ENCODE data around the gene MBOAT7.

MBOAT7 gene

DNA sequence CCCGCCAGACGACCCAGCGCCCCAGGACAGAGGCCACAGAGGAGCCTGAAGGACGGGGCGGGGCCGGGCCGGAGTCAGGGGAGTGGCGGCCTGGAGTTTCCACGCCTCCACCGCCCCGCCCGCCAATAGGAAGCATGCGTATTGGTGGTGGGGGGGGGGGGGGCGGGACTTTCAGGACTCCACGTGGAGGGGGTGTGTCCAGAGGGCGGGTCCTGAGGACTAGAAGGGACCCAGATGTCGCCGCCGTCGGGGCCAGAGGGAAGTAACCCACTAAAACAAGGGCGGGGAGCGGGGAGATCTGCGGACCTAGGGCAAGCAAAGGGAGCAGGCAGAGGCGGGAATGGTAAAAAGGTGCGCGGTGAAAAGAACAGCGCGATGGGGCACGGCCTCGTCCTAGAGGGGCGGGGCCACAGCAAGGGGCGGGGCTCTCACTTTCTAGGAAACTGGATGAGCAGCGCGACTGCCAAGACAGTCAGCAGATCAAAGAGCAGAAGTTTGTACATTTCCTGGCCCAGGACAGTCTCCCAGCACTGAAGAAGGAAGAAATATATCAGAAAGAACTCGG is 27.1 kb downstream of the MBOAT7 start:
- peak; percentile 94 for DNase-seq (ENCODE audit: low spot score)

DNA sequence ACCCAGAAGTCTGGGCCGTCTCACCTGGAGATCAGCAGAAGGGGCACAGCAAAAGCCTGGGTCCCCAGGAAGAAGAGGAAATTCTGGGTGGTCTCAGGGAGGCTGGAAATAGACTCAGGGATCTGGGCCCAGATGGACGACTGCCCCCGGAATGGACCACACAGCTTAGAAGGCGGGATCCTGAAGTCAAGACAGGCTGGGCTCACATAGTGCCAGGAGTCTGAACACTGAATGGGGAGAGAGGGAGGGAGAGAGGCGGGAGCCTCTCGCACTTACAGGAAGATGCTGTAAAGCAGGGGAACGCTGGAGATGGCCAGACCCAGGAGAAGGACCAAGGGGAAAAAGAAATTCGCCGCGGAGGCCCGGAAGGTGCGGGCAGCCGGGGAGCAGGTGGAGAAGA is 28.5 kb downstream of the MBOAT7 start:
- no peak for DNase-seq (ENCODE audit: low spot score)

DNA sequence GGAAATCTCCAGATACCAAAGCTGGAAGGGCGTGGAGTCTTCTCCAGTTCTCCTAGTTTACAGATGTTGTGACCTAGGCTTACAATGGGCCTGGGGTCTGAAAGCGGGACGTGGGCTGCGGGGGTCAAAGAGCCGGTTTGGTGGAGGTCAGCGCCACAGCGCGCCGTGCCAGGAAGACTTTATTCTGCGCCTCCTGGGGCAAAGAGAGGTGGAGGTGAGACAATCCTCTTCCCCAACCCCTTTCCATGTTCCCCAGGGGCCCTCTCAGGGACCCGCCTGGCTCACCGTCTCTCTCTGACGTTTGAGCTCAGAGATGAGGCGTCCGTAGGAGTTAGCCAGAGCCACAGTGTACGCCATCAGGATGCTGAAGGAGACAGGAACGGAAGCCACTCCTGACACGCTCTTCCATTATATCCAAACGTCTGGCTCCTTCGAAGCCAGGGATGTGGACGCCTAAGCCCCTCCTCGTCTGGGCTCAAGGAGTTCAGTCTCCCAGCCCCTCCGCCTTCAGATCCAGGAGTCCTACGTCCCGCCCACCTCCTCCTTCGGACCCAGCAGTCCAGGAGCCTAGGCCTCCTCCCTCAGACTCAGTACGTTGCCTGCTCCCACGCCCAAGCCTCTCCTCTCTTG is 29.1 kb downstream of the MBOAT7 start:
- DNase-seq (ENCODE audit: low spot score), result no peak

DNA sequence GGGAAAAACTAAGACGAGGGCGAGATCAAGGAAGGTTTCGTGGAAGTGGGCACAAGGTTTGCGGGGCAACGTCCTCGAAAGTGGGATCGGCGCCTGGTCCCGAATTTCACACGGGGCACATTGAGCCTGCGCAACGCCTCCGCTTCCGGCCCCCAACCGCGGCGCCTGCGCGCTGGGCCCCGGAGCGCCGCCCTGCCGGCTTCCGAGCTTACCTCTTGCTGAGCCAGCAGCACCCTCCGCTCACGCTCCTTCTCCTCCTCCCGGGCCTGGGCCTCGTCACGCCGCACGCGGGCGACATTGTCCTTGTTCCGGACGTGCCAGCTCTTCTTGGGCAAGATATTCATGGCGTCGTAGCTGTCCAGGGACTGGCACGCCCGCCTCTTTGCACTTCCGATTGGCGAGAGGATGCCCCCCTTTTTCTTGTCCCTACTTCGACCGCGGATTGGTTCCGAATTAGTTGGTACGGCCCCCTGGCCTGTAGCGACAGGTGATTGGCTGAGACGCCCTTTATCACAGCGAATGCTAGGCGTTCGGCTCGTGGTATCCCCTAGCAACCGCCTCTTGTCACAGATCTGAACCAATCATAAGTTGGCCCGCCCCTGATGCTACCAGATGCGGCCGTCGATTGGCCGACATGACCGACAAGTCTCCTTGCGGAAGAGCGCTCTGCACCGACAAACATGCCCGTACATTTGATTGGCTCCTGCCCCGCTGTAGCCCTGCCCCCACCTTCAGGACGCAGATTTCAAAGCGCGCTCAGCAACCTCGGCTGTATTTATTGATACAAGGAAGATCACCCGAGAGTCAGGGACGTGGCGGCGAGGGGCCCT is 29.8 kb downstream of the MBOAT7 start, which contains the start of gene LENG1:
Gene LENG1, minus strand, starts transcription at position 370 of the 830 bp plus-strand sequence. Its CDS starts 26 bp downstream, at position 344.
- peak; percentile 97 for DNase-seq (ENCODE audit: low spot score)

DNA sequence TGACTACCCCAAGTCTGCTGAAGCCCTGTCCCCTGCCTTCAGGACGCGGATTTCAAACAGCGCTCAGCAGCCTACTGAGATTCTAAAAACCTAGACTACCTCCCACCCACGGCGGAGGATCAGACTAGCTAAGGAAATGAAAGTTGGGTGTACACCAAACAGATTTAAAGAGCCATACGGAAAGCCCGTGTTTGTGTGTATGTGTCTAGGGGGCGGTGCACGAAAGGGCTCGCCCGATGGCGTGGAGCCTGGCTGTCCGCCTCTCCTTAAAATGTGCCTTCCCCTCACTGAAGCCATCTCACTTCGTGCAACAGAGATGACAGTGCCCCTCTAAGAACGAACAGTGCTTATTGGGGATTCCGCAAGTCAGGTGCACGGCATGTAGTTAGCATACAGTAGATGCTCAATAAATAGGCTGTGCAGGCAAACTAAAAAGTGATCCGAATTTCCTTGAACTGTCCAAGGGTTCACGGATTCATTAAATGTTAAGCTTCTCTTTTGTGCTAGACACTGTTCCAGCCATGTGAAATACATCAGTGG is 30.5 kb downstream of the MBOAT7 start:
- DNase-seq (ENCODE audit: low spot score), result peak; percentile 44

DNA sequence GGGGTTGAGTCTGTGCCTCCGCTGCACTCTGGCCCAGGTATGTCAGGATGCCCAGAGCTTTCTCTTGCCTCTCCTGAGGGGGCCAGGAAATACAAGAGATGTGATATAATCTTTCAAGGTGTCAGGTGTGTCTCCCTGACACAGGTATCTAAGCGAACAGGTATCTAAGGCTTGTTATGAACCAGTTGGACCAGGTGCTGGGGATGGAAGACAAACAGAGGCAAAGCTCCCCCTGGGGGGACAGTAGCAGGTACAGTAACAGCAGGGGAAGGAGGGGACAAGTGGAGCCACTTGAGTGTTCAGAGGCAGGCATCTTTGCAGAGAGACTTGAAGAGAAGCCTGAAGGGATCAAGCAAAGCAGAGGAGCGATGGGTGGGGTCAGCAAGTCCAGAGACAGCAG is 32.4 kb downstream of the MBOAT7 start:
- DNase-seq (ENCODE audit: low spot score), result no peak

DNA sequence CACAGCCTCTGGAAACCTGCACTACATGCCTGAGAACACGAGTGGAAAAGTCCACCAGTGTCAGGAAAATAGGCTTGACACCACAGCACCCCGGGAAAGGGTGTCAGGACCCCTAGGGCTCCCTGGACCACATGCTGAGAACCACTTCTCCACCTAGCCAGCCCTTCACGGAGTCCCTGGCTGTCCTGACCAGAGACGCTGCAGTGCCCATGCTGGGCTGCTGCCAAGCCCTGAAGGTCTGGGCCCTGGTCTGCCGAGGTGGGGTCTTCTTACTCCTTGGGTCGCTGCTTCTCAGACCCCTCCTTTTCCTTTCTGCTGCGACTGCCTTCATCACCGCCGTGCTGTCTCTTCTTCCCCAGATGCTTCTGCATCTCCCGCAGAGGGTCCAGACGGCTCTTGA is 32.9 kb downstream of the MBOAT7 start:
- no peak for DNase-seq (ENCODE audit: low spot score)

DNA sequence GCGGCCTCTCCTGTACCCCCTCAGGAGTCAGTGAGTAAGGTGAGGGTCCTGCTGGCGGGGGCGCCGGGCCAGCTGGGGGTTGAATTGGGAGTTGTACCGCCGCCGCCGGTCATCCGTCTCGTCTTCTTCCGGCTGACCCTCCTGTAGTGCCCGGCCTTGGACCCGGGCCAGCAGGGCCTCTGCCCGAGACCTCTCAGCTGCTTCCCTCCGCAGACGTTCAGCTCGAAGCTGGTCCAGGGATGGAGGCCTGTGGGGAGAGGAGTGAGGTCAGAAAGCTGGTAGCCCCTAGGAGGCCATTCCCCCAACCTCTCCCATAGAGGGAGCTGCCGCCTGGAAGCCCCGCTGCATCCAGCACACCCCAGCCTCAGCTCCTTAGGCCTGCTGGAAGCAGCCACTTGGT is 33.7 kb downstream of the MBOAT7 start:
- DNase-seq (ENCODE audit: low spot score), result no peak

DNA sequence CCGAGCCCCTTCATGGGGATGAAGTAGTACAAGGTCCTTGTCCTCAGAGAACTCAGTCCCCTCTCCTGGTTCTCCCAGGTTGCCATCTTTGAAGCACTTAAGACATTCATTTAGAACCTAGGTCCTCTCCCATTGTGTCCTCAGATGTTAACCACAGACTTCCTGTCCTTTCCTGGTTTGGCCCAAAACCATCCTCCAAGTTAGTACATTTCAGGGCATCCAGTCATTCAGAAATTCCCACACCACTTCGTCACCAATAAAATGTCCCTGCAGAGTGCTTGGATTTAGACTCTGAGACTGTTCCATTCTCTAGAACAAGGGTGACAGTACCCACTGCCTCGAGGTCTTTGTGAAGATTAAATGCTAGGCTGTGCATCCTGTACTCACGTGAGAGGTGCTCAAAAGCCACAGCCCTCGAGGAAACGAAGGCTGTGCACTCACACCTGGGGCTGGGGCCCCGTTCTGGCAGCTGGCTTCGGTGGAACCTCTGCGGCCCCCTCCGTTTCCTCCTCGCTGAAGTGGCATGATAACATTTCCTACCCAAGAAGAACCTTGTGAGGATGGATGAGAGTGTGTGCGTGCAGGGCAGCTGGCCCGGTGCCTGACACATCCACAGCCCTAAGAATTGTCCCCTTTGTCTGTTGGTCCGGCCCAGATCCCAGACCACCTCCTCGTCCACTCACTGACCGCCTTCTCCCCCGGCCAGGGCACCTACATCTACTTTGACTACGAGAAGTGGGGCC is 34.6 kb downstream of the MBOAT7 start:
- peak; percentile 48 for DNase-seq (ENCODE audit: low spot score)

DNA sequence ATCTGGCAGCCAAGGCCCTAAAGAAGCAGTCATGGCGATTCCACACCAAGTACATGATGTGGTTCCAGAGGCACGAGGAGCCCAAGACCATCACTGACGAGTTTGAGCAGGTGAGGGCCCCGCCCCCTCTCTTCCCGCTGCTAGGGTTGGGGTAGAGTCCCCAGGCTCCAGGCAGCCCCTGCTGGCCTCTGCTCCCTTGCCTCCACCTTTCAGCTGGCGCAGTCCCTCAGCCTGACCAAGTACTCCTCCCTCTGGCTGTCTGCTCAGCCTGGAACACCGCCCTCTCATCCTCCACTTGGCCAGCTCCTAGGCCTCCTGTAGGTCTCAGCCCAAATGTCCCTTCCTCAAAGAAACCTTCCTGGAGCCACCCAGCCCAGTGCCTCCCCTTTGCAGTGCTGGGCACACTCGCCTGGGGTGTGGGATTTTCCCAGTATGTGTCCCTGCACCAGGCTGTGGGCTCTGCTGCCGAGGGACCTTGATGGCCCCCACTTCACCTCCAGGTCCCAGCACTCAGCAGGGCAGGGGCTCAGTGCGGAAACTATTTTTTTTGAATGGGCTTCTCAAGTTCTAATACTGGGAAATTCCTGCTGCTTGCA is 35.6 kb downstream of the MBOAT7 start:
- DNase-seq (ENCODE audit: low spot score), result no peak

DNA sequence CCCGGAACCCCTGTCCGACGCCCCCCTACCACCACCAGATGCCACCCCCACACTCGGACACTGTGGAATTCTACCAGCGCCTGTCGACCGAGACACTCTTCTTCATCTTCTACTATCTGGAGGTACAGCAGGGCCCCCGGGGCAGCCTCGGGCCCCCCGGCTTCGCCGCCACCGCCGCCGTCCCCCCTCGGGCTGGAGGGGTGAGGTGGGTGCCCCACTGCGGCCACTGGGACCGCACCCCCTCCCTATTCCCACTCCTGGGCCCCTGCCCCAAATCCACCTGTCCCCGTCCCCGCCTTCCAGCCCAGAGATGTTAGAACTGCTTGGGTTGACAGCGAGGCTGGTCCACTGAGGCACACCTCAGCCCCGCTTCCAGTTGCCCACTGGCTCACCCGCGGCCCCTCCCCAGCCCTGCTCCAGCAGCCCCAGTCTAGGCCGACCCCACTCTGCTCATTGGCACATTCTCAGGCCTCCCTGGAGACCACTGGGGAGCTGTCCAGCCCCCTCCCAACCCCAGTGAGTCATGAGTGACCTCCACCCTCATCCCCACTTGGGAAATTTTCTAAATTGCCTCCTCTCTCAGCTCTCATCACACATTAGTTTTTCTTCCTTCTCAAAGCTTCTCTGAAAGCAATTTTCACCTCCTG is 36.4 kb downstream of the MBOAT7 start:
- no peak for DNase-seq (ENCODE audit: low spot score)

DNA sequence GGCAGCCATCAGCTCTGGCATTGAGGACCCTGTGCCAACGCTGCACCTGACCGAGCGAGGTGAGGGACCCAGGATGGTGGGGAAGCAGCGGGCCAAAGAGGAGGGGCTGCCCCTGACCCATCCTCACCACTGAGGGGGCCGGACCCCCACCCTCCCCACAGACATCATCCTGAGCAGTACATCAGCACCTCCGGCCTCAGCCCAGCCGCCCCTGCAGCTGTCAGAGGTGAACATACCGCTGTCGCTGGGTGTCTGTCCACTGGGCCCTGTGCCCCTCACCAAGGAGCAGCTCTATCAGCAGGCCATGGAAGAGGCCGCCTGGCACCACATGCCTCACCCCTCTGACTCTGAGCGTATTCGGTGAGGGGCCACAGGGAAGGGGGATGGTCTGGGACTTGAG is 37.1 kb downstream of the MBOAT7 start:
- DNase-seq (ENCODE audit: low spot score), result no peak

DNA sequence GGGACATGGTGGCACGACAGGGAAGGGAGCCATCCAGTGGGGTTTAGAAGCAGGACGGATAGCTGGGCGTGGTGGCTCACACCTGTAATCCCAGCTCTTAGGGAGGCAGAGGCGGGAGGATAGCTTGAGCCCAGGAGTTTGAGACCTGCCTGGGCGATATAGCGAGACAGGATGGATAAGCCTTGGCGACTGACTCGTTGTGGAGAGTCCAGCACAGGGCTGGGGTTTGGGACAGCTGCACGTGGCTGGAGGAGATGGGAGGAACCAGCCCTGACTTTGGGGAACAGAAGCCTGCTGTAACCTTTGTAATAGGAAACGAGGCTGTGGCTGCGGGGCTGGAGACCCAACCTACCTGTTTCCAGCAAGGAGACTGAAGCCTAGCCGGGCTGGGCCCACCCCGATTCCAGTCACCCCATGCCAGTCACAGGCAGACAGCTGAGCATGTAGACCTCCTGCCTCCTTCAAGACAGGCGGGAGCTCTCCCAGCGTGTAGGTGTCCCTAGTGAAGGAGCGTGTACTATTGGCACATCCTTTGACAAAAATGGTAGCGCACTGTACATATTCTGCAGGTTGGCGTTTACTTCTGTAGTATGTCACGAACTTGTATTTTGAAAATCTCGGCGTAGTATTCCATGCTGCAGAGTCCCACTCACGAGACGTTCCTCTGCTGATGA is 37.9 kb downstream of the MBOAT7 start:
- no peak for DNase-seq (ENCODE audit: low spot score)

DNA sequence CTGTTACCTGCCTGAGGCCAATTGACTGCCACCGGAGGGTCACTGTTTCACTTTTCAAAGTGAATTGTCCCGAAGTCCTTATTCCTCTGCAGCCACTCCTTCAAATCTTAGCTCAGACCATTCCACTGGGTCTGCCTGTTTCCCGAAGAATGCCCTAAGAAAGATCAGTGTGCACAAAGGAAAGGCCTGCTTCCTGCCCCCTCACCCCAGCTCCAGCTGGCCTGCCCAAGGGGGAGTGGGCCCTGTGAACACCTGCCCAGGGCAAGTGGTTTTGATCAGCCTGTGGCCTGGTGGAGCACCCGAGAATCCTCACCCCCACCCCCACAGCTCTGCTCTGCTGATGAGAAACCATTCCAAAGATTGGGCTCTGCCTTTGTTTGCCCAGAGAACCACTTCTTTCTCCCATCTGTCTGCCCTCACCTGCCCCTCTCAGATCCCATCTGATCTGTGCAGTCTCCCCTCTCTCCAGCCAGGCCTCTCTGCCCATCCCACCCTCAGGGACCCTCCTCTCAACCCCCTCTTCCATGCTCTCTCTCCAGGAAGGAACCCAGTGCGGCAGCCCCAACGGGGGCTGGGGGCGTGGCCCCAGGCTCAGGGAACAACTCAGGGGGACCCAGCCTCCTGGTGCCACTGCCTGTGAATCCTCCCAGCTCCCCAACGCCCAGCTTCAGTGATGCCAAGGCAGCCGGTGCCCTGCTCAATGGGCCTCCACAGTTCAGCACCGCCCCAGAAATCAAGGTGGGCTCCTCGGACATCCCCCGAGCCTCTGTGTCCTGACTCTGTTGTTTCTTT is 40.2 kb downstream of the MBOAT7 start:
- DNase-seq (ENCODE audit: low spot score), result no peak

DNA sequence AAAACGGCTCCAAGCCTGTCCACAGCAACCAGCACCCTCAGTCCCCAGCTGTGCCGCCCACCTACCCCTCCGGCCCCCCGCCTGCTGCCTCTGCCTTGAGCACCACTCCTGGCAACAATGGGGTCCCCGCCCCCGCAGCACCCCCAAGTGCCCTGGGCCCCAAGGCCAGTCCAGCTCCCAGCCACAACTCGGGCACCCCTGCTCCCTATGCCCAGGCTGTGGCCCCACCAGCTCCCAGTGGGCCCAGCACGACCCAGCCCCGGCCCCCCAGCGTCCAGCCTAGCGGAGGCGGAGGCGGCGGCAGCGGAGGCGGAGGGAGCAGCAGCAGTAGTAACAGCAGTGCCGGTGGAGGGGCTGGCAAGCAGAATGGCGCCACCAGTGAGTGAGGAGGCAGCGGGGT is 41.2 kb downstream of the MBOAT7 start:
- no peak for DNase-seq (ENCODE audit: low spot score)

DNA sequence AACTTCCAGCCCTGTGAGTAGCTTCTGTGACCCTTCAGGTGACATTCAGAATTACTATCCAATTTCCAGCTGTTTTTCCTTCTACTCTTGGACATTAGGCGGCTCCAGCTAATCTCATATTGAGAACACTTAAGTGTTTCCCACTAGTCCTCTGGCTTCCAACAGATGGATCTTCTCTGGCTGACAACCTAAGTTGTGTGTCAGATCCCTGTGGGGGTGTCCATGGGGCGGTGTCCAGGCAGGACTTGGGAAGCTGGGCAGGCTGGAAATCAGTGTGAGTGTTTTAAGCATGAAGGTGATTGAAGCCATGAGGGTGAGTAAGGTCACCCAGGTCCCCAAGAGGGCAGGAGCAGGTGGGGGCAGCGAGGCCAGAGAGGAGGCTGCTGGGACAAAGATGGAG is 41.7 kb downstream of the MBOAT7 start:
- DNase-seq (ENCODE audit: low spot score), result no peak

DNA sequence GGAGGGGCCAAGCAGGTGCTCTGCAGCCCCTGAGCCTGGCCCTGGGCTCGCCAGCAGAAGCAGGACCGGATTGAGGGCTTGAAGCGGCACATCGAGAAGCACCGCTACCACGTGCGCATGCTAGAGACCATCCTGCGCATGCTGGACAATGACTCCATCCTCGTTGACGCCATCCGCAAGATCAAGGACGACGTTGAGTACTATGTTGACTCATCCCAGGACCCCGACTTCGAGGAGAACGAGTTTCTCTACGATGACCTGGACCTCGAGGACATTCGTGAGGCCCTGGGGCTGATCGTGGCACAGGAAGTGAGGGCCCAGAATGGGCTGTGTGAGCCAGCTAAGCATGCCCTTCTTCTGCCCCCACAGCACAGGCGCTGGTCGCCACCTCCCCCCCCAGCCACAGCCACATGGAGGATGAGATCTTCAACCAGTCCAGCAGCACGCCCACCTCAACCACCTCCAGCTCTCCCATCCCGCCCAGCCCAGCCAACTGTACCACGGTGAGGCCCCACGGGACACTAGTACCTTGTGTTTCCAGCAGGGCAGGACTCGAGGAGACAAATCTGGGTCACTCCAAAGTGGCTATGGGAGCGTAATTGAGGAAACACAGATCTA is 43.7 kb downstream of the MBOAT7 start:
- DNase-seq (ENCODE audit: low spot score), result no peak

DNA sequence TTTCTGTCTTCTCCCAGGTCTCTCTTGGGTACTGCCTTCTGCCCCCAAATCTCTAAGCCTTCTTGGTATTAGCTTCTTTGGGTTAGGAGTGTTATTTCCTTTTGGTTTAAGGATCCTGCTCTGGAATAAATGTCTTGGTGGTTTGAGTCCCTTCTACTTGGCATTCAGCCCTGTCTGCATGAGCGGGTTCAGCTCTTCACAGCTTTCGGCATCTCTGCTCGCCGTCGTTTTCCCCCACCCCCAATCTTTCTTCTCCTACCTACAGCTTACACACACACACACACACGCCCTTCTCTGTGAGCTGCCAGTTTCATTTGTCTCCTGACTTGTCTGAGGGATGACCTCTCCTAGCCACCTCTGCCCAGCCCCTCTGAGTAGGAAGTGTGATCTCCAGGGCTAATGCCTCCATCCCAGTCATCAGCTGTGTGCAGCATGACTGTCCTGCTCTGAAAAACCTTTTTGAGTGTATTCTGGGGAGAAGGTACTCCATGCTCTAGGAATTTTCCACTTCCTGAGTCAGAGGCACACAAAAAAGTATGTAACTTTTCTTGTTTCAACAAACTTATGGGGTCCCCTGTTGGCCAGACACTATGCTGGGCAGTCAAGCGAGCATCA is 47.1 kb downstream of the MBOAT7 start:
- DNase-seq (ENCODE audit: low spot score), result no peak

DNA sequence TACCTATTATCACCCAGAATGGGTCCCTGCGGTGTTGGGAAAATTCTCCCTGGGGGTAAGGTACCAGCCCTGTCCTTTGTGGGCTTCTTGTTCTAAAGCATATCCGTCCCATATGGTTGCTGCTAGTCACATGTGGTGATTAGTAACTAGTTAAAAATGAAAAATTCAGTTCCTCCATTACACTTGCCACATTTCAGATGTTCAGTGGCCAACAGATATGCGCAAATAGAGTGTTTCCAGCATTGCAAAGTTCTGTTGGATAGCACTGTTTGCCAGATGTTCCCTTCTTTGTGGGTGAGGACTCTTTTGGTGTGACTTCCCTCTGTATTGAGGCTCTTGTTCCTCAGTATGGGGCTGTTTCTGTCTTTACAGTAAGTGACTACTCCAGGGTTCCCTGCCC is 48.0 kb downstream of the MBOAT7 start:
- peak; percentile 56 for DNase-seq (ENCODE audit: low spot score)
